ENCODE results near the gene GPA33.
"Not testable (repeated sequence)": the region's sequence is repeated elsewhere in the genome, so short reads cannot be mapped to it uniquely, and the experiment has no call there.

DNA sequence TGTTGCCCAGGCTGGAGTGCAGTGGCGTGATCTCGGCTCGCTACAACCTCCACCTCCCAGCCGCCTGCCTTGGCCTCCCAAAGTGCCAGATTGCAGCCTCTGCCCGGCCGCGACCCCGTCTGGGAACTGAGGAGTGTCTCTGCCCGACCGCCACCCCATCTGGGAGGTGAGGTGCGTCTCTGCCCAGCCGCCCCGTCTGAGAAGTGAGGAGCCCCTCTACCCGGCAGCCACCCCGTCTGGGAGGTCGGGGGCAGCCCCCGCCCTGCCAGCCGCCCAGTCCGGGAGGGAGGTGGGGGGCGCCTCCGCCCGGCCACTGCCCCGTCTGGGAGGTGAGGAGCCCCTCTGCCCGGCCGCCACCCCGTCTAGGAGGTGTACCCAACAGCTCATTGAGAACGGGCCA lies 60.6 kb downstream of the GPA33 start:
- not testable (repeated sequence) for TF ChIP-seq POLR2AphosphoS5 (IDR thresholded peaks at IDR 0.05; ENCODE audit: borderline replicate concordance, low read depth, low read length); FOXP2 (optimal IDR thresholded peaks at IDR 0.05; ENCODE audit: control extremely low read depth, extremely low read length, insufficient read depth); EZH2 (IDR thresholded peaks at IDR 0.05)
